Fibroblast of lung (primary cell): ENCODE measurements around the gene OR2T6.

Experiments
- CTCF ChIP-seq, 2 donors: IDR thresholded peaks in 1 of 2; conservative IDR thresholded peaks in 1 of 2; 1 replicate in 1 of 2; 2 replicates in 1 of 2; pipeline ENCODE4 v1.5.1; 2011 to 2012; ENCODE audit warnings: low read length in 2 of 2, control low read depth in 1 of 2, inconsistent platforms in 1 of 2, low read depth in 1 of 2, mild to moderate bottlenecking in 1 of 2
- EZH2 ChIP-seq: IDR thresholded peaks from 2 replicates; pipeline ENCODE4 v1.5.1; 2012; ENCODE audit warnings: low read length, control low read depth, mild to moderate bottlenecking; ENCODE audit errors: missing control alignments

DNA sequence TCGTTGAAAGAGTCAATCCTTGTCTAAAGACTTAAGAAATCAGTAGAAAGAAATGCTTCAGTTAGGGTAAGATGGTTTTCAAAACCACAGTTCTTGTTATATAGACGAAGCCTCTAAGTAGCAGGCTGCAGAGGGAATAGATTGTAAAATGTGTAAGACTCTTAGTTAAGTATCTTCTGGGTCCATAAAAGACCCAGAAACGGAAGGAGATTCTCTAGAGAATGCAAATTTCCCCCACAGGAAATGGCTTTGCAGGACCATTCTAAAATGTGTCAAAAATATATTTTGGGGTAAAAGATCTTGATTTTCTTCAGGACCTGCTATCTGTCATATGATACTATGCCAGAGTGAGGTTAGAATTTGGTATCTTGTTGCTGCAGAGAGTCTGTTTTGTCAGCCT, 40.7 kb downstream of the OR2T6 start:
- TF ChIP-seq CTCF (conservative IDR thresholded peaks at IDR 0.05 in 1 of 2, IDR thresholded peaks at IDR 0.05 in 1 of 2; ENCODE audit: low read depth in 1 of 2, low read length in 2 of 2) (no peak), EZH2 (no peak)
